ENCODE data around the gene LPIN3. TPM values are rescaled to one million over a fixed set of nuclear protein-coding genes. Genes with fewer than 3 reads are reported as not detected.
"Not testable (repeated sequence)": the region's sequence is repeated elsewhere in the genome, so short reads cannot be mapped to it uniquely, and the experiment has no call there.

Gene LPIN3
- total RNA-seq, 1 experiment from 2014 or later: 32.6 TPM

DNA sequence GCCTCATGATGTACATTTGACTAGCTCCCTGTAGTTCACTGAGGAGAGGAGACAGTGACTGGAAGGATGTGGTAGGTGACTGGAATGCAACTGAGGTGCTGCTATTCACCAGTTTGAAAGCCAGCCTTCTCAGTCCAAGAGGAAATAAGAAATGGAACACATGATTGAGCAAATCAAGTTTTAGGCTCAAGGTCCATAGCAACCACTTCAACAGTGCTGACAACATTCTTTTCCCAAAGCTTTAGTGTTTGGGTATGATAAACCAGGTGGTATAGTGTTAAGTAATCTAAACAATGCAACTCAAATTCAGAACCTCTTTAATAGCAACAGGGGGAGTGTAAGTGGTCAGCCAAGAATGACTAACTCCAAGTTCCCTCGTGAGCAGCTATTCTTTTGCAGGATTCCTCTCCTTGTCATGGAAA, 32.3 kb upstream of the LPIN3 start:
- Histone ChIP-seq H3K36me3 (ENCODE audit: control insufficient read depth, insufficient read depth, low read length) (no peaks in the 10 kb centered on the region), H3K4me3 (ENCODE audit: low read depth, low read length) (no peak overlapping the region), H3K27me3 (replicated peaks; ENCODE audit: control insufficient read depth, insufficient read depth, low read length) (no peaks in the 10 kb centered on the region), H3K4me1 (peaks cover 7% of the 10 kb centered on the region; the same call in 1 of the 2 replicates), H3K9me3 (no peaks in the 10 kb centered on the region)
- Mint-ChIP-seq H3K9me3 (ENCODE audit: unreplicated experiment) (no peaks in the 10 kb centered on the region), H3K4me1 (ENCODE audit: low read depth, unreplicated experiment) (no peaks in the 10 kb centered on the region), H3K4me3 (ENCODE audit: unreplicated experiment) (no peak overlapping the region), H3K36me3 (ENCODE audit: insufficient read depth, unreplicated experiment) (no peaks in the 10 kb centered on the region), H3K27me3 (ENCODE audit: insufficient read depth, unreplicated experiment) (no peaks in the 10 kb centered on the region), H3K27ac (ENCODE audit: unreplicated experiment) (no peak overlapping the region)
- TF ChIP-seq, protein P1, sequence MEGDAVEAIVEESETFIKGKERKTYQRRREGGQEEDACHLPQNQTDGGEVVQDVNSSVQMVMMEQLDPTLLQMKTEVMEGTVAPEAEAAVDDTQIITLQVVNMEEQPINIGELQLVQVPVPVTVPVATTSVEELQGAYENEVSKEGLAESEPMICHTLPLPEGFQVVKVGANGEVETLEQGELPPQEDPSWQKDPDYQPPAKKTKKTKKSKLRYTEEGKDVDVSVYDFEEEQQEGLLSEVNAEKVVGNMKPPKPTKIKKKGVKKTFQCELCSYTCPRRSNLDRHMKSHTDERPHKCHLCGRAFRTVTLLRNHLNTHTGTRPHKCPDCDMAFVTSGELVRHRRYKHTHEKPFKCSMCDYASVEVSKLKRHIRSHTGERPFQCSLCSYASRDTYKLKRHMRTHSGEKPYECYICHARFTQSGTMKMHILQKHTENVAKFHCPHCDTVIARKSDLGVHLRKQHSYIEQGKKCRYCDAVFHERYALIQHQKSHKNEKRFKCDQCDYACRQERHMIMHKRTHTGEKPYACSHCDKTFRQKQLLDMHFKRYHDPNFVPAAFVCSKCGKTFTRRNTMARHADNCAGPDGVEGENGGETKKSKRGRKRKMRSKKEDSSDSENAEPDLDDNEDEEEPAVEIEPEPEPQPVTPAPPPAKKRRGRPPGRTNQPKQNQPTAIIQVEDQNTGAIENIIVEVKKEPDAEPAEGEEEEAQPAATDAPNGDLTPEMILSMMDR (IDR thresholded peaks at IDR 0.05; ENCODE audit: insufficient read depth in 1 of 2, low read depth in 1 of 2, low read length in 1 of 2, severe bottlenecking in 1 of 2, unreplicated experiment in 1 of 2): no peak
- ChIA-PET CTCF (interaction anchor here (1.6 kb wide), 2 partner anchors 32 to 173 kb away, joined by 4 to 5 read pairs; partner anchors contain the start of gene LPIN3), POLR2A (interaction anchor here (1.1 kb wide), 1 partner anchor 9 kb away, joined by 5 read pairs; the partner anchor contains the start of gene ZHX3)
- intact Hi-C loops (cut with micrococcal nuclease; ENCODE audit: unreplicated experiment): no loop called here
- DNase-seq: peak in 1 of 2 experiments; percentile 33
- BruUV-seq (replicated peaks): no TSS peak

DNA sequence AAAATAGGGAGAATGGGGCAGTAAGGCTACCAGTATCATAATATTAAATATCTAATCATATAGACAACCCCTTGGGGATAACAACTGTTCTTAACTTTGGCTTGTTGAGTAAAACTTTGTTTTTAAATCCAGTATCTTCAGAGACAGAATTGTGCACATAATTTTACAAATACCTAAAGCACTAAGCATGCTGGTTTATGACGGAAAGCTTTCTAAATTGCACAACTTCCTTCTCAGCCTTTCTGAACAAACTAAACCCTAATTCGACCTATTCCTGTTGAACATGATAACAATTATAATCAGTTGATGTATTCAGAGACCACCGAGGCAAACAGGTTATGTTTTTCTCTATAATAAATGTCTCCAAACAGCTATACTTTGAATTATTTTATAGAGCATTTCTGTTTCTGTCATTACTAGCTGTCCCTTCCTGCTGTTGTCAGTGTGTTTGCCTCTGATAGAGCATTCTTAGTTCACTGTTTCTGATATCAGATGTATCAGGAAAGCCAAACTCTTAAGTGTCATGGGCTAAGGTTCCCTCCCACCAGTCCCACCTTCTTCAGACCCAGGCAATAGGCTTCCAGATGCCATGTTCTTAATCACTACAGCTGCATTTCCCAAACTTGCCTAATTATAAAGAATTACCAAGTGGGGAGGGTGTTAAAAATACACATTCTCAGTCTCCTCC, 31.8 kb upstream of the LPIN3 start:
- Mint-ChIP-seq H3K27ac (ENCODE audit: unreplicated experiment) (no peak overlapping the region), H3K9me3 (ENCODE audit: unreplicated experiment) (no peaks in the 10 kb centered on the region), H3K4me3 (ENCODE audit: unreplicated experiment) (no peak overlapping the region), H3K4me1 (ENCODE audit: low read depth, unreplicated experiment) (no peaks in the 10 kb centered on the region), H3K36me3 (ENCODE audit: insufficient read depth, unreplicated experiment) (no peaks in the 10 kb centered on the region), H3K27me3 (ENCODE audit: insufficient read depth, unreplicated experiment) (no peaks in the 10 kb centered on the region)
- Histone ChIP-seq H3K4me3 (ENCODE audit: low read depth, low read length) (no peak overlapping the region), H3K27me3 (replicated peaks; ENCODE audit: control insufficient read depth, insufficient read depth, low read length) (no peaks in the 10 kb centered on the region), H3K4me1 (peaks cover 7% of the 10 kb centered on the region; the same call in 1 of the 2 replicates), H3K9me3 (no peaks in the 10 kb centered on the region), H3K36me3 (ENCODE audit: control insufficient read depth, insufficient read depth, low read length) (no peaks in the 10 kb centered on the region)
- TF ChIP-seq, protein P1 (IDR thresholded peaks at IDR 0.05; ENCODE audit: insufficient read depth in 1 of 2, low read depth in 1 of 2, low read length in 1 of 2, severe bottlenecking in 1 of 2, unreplicated experiment in 1 of 2): no peak
- CTCF ChIA-PET: interaction anchor here (0.8 to 1.6 kb wide), 3 partner anchors 31 to 174 kb away, joined by 3 to 5 read pairs (median 4); partner anchors contain the start of gene LPIN3
- POLR2A ChIA-PET: interaction anchor here (1.1 kb wide), 1 partner anchor 9 kb away, joined by 5 read pairs; the partner anchor contains the start of gene ZHX3
- no TSS peak for BruUV-seq (replicated peaks)
- no peak for DNase-seq
- intact Hi-C loops (cut with micrococcal nuclease; ENCODE audit: unreplicated experiment): no loop called here

DNA sequence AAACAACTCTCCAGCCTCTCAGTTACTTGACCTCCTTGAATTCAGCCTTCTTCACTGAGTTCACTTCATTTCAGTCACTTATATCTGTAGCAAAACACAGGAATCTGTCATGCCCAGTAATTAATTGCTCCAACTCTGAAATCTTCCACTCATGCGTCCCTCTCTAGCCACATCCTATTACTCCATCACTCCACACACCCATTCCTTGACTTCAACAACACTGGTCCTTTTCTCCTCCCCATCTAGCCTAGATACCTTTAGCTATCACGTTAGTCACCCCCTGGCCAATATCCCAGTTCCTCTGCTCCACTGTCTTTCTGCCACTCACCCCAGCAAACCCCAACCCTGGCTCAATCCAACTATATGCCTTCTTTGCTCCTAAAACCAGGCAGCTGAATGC, 30.8 kb upstream of the LPIN3 start:
- Histone ChIP-seq H3K27me3 (replicated peaks; ENCODE audit: control insufficient read depth, insufficient read depth, low read length) (no peaks in the 10 kb centered on the region), H3K9me3 (no peaks in the 10 kb centered on the region), H3K36me3 (ENCODE audit: control insufficient read depth, insufficient read depth, low read length) (no peaks in the 10 kb centered on the region), H3K4me1 (peaks cover 7% of the 10 kb centered on the region; the same call in 1 of the 2 replicates), H3K4me3 (ENCODE audit: low read depth, low read length) (no peak overlapping the region)
- no peak for DNase-seq
- BruUV-seq (replicated peaks): no TSS peak
- TF ChIP-seq, protein P1 (IDR thresholded peaks at IDR 0.05; ENCODE audit: insufficient read depth in 1 of 2, low read depth in 1 of 2, low read length in 1 of 2, severe bottlenecking in 1 of 2, unreplicated experiment in 1 of 2): no peak
- Mint-ChIP-seq H3K36me3 (ENCODE audit: insufficient read depth, unreplicated experiment) (no peaks in the 10 kb centered on the region), H3K9me3 (ENCODE audit: unreplicated experiment) (no peaks in the 10 kb centered on the region), H3K4me3 (ENCODE audit: unreplicated experiment) (no peak overlapping the region), H3K4me1 (ENCODE audit: low read depth, unreplicated experiment) (no peaks in the 10 kb centered on the region), H3K27me3 (ENCODE audit: insufficient read depth, unreplicated experiment) (no peaks in the 10 kb centered on the region), H3K27ac (ENCODE audit: unreplicated experiment) (no peak overlapping the region)
- intact Hi-C loops (cut with micrococcal nuclease; ENCODE audit: unreplicated experiment): no loop called here
- ChIA-PET CTCF (interaction anchor here (1.6 kb wide), 1 partner anchor 30 kb away, joined by 5 read pairs; the partner anchor contains the start of gene LPIN3), POLR2A (no interaction called here)

DNA sequence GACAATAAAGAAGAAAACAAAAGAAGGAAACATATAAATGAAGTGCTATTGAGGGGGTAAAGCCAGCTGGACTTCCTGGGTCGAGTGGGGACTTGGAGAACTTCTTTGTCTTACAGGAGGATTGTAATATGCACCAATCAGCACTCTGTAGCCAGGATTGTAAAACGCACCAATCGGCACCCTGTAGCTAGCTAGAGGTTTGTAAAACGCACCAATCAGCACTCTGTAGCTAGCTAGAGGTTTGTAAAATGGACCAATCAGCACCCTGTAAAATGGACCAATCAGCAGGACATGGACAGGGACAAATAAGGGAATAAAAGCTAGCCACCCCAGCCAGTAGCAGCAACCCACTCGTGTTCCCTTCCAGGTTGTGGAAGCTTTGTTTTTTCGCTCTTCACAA, 28.6 kb upstream of the LPIN3 start:
- H3K9me3 Mint-ChIP-seq (ENCODE audit: unreplicated experiment); H3K27me3 ChIP-seq (replicated peaks; ENCODE audit: control insufficient read depth, insufficient read depth, low read length); BruUV-seq (replicated peaks); H3K36me3 Mint-ChIP-seq (ENCODE audit: insufficient read depth, unreplicated experiment); H3K27ac Mint-ChIP-seq (ENCODE audit: unreplicated experiment); H3K27me3 Mint-ChIP-seq (ENCODE audit: insufficient read depth, unreplicated experiment); H3K4me3 ChIP-seq (ENCODE audit: low read depth, low read length); H3K9me3 ChIP-seq; H3K36me3 ChIP-seq (ENCODE audit: control insufficient read depth, insufficient read depth, low read length); intact Hi-C loops (cut with micrococcal nuclease; ENCODE audit: unreplicated experiment); POLR2A ChIA-PET; H3K4me3 Mint-ChIP-seq (ENCODE audit: unreplicated experiment); DNase-seq: not testable (repeated sequence)
- peaks cover 16% of the 10 kb centered on the region for H3K4me1 ChIP-seq
- CTCF ChIA-PET: interaction anchor here (1.2 kb wide), 1 partner anchor 29 kb away, joined by 3 read pairs; the partner anchor contains the start of gene LPIN3
- H3K4me1 Mint-ChIP-seq (ENCODE audit: low read depth, unreplicated experiment): peaks cover 10% of the 10 kb centered on the region
